VCaP (cell line): ENCODE measurements around the gene GATAD2A.

Experiments used
- H3K27ac ChIP-seq: fragments of 450-650 bp; 2 replicates; pipeline ENCODE4 v1.5.1; 2017
- CTCF ChIP-seq: fragments of 450-650 bp; conservative IDR thresholded peaks from 2 replicates; pipeline ENCODE4 v1.5.1; 2017; ENCODE audit warnings: mild to moderate bottlenecking, moderate library complexity

The GATAD2A gene

DNA sequence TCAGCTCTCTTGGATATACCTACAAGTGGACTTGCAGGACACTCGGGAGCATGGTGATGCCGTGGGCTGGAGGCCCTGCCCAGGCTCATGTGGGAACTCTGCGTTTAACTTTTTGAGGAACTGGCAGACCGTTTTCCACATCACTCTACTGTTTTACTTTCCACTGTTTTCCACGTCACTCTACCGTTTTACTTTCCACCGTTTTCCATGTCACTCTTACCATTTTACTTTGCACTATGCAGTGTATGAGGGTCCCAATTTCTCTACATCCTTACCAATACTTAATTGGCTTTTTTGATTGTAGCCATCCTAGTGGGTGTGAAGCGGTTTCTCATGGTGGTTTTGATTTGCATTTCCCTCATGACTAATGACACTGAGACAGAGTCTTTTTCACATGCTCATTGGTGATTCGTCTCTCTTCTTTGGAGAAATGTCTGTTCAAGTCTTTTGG, 40.5 kb downstream of the GATAD2A start:
- H3K27ac ChIP-seq: no peak overlapping the region
- TF ChIP-seq CTCF: no peak

- TF ChIP-seq CTCF: no peak
- H3K27ac ChIP-seq: no peak overlapping the region
Measured at GRCh38 chr19:19446655-19447437, 41.4 kb downstream of the GATAD2A start.

- no peak for TF ChIP-seq CTCF
Measured at GRCh38 chr19:19447536-19448237, 42.2 kb downstream of the GATAD2A start.

DNA sequence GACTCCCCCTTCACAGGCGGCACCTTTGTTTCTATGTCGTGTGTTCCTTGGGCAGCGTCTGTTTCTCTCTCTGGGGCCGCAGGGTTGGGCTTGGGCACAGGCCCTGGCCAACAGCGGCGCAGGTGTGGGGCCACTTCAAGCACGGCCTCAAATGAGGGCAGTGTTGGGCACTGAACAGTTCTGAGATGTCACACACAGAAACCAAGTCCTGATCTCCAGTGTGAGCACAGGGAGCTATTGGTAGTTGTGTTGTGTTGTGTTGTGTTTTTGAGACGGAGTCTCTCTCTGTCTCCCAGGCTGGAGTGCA, 42.7 kb downstream of the GATAD2A start:
- no peak for TF ChIP-seq CTCF
- H3K27ac ChIP-seq: no peak overlapping the region

More at GRCh38 chr19:19447536-19448237, 42.2 kb downstream of the GATAD2A start:
- no peak overlapping the region for H3K27ac ChIP-seq

DNA sequence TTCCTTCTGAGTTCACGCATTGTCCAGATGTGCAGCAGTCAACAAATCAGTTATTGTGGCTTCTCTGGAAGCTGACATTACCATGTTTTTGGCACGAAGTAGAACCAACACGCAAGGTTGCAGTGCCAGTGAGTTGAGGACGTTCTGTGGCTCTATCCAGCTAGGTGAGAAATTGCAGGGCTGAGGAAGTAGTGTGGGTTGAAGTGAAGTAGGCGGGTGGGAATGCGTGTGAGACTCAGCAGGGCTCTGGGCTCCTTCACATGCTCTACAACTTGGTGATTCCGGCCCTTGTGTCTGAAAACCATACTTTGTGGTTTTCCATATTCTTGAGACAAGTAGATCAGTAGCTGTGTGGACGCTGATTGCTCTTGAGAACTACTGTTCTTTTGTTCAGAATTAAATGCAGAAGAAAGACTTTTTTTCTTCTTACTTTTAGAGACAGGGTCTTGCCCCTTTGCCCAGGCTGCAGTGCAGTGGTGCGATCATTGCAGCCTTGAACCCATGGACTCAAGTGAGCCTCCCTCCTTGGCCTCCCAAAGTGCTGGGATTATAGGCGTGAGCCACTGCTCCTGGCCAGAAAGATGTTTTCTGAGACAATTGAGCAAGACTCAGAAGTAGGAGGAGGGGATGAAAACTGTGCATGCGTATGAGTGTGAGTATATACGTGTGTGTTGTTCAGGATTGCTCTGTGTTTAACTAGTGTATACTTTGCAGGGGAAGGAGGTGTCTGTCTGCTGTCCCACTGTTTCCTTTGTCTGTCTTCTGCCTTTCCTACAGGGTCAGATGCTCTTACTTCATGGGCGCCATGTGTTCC, 46.2 kb downstream of the GATAD2A start:
- no peak for TF ChIP-seq CTCF
- H3K27ac ChIP-seq: no peak overlapping the region

GRCh38 chr19:19452243-19453124, 47.0 kb downstream of the GATAD2A start:
- TF ChIP-seq CTCF: no peak
- no peak overlapping the region for H3K27ac ChIP-seq
